ENCODE results near the gene LIN9.

DNA sequence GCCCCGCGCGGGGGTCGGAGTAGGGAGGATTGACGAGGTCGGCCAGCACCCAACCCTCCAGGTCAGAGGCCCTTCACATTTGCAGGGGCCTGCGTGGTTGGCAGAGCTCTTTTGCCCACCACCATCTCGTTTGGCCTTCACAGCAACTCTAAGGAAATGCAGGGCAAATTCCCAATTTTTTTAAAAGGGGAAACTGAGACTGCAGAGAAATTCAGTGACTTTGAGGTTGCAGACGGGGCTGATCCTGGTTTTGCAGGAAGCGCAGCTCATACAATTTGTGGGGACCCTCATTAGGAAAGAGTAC is 122.0 kb downstream of the LIN9 start:
- TF ChIP-seq CTCF (conservative IDR thresholded peaks at IDR 0.05; ENCODE audit: low read depth in 2 of 2): no peak
- TF ChIP-seq ZNF114 (CRISPR knock-in tag; IDR thresholded peaks at IDR 0.05): no peak
- TF ChIP-seq POLR2AphosphoS5 (IDR thresholded peaks at IDR 0.05; ENCODE audit: low read depth): no peak
- TF ChIP-seq ZNF331 (CRISPR knock-in tag; IDR thresholded peaks at IDR 0.05; ENCODE audit: low read depth): no peak
- TF ChIP-seq REST (IDR thresholded peaks at IDR 0.05; ENCODE audit: unreplicated experiment): no peak
- TF ChIP-seq EZH2 (IDR thresholded peaks at IDR 0.05; ENCODE audit: low read depth, unreplicated experiment): no peak
- no peak for TF ChIP-seq CREB1 (CRISPR knock-in tag; IDR thresholded peaks at IDR 0.05; ENCODE audit: low read depth)
- no peak for TF ChIP-seq EZH2phosphoT487 (IDR thresholded peaks at IDR 0.05; ENCODE audit: unreplicated experiment)

Data from GM23338 (cell line).